ENCODE results near the gene CIDEC. TPM values are rescaled to one million over a fixed set of nuclear protein-coding genes. Genes with fewer than 3 reads are reported as not detected.

Gene CIDEC
- total and polyA plus RNA-seq, 2 experiments from 2014 or later, result not detected

DNA sequence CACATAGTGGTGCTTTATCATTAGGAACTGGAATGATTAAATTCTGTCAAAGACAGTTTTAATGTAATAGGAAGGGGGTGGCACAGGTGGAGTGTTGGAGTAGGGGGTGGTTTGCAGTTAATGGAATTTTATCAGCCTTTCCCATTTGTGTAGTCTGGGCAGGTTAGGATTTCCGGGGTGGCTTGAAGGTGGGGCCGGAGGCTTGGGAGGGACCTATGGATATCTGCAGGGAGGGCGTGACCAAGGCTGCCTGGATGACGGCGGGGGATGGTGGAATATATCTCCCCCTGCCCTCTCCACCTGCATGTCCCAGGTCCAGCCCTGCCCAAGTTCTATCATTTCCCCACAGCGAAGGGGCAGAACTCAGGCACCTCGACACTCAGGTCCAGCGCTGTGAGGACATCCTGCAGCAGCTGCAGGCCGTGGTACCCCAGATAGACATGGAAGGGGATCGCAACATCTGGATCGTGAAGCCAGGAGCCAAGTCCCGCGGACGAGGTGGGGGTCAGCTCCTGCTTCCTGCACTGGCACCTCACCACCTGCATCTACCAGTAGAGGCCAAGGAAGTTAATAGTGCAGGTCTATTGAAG is 54.5 kb downstream of the CIDEC start (continued):
- TF ChIP-seq, protein P1, sequence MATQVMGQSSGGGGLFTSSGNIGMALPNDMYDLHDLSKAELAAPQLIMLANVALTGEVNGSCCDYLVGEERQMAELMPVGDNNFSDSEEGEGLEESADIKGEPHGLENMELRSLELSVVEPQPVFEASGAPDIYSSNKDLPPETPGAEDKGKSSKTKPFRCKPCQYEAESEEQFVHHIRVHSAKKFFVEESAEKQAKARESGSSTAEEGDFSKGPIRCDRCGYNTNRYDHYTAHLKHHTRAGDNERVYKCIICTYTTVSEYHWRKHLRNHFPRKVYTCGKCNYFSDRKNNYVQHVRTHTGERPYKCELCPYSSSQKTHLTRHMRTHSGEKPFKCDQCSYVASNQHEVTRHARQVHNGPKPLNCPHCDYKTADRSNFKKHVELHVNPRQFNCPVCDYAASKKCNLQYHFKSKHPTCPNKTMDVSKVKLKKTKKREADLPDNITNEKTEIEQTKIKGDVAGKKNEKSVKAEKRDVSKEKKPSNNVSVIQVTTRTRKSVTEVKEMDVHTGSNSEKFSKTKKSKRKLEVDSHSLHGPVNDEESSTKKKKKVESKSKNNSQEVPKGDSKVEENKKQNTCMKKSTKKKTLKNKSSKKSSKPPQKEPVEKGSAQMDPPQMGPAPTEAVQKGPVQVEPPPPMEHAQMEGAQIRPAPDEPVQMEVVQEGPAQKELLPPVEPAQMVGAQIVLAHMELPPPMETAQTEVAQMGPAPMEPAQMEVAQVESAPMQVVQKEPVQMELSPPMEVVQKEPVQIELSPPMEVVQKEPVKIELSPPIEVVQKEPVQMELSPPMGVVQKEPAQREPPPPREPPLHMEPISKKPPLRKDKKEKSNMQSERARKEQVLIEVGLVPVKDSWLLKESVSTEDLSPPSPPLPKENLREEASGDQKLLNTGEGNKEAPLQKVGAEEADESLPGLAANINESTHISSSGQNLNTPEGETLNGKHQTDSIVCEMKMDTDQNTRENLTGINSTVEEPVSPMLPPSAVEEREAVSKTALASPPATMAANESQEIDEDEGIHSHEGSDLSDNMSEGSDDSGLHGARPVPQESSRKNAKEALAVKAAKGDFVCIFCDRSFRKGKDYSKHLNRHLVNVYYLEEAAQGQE (IDR thresholded peaks at IDR 0.05; ENCODE audit: unreplicated experiment), result no peak
- TF ChIP-seq NANOG (IDR thresholded peaks at IDR 0.05; ENCODE audit: borderline replicate concordance), result no peak
- TF ChIP-seq EZH2phosphoT487 (IDR thresholded peaks at IDR 0.05; ENCODE audit: unreplicated experiment), result no peak
- TF ChIP-seq, protein P2, sequence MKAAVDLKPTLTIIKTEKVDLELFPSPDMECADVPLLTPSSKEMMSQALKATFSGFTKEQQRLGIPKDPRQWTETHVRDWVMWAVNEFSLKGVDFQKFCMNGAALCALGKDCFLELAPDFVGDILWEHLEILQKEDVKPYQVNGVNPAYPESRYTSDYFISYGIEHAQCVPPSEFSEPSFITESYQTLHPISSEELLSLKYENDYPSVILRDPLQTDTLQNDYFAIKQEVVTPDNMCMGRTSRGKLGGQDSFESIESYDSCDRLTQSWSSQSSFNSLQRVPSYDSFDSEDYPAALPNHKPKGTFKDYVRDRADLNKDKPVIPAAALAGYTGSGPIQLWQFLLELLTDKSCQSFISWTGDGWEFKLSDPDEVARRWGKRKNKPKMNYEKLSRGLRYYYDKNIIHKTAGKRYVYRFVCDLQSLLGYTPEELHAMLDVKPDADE (IDR thresholded peaks at IDR 0.05), result no peak
- no peak for TF ChIP-seq ZNF114 (CRISPR knock-in tag; IDR thresholded peaks at IDR 0.05)
- no peak for TF ChIP-seq ZNF331 (CRISPR knock-in tag; IDR thresholded peaks at IDR 0.05; ENCODE audit: low read depth)

DNA sequence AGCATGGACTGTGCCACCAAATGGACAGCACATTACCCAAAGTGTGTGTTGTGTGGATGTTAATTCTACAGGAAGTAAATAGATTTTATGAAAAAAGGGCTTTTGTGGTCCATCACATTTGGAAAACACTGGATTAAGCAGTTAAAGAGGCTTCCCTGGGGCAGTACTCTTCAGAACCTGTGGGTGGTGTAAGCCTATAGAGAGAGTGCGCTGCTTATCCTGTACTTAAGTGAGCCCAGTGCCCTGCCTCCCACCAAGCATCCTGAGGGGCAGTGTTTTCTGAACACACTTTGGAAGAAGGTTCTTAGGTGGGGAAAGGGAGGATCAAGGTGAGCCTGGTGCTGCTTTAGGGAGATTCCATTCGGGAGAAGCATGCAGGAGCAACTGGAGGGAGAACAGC is 59.1 kb downstream of the CIDEC start:
- Histone ChIP-seq H3K27ac (ENCODE audit: low read depth) (no peak overlapping the region), H2AFZ (no peak overlapping the region), H3K4me3 (no peak overlapping the region), H3K4me2 (no peak overlapping the region), H3K79me2 (replicated peaks; ENCODE audit: insufficient read depth) (no peaks in the 10 kb centered on the region), H3K27me3 (ENCODE audit: insufficient read depth) (no peaks in the 10 kb centered on the region), H3K4me1 (ENCODE audit: insufficient read depth) (no peaks in the 10 kb centered on the region), H4K20me1 (replicated peaks; ENCODE audit: insufficient read depth) (no peaks in the 10 kb centered on the region), H3K9me2 (ENCODE audit: insufficient read depth) (no peaks in the 10 kb centered on the region), H3K36me3 (ENCODE audit: insufficient read depth) (no peaks in the 10 kb centered on the region), H3F3A (replicated peaks; ENCODE audit: low read depth) (no peaks in the 10 kb centered on the region)
- peaks cover 5% of the 10 kb centered on the region; the same call in 2 of the 3 replicates for H3K4me1 Mint-ChIP-seq
- H3K36me3 Mint-ChIP-seq (ENCODE audit: low read depth), result no peaks in the 10 kb centered on the region
- DNase-seq (ENCODE audit: low spot score), result peak; percentile 88
- peak; percentile 98 for ATAC-seq
- H3K9me3 Mint-ChIP-seq, result no peaks in the 10 kb centered on the region
- H3K27me3 Mint-ChIP-seq (ENCODE audit: insufficient read depth, low read depth, poor library complexity), result peaks cover 6% of the 10 kb centered on the region
- H3K4me3 Mint-ChIP-seq, result no peak overlapping the region
- no peak overlapping the region for H3K27ac Mint-ChIP-seq
- no peak for TF ChIP-seq EZH2 (IDR thresholded peaks at IDR 0.05; ENCODE audit: low read depth, unreplicated experiment)
- TF ChIP-seq, protein P3, sequence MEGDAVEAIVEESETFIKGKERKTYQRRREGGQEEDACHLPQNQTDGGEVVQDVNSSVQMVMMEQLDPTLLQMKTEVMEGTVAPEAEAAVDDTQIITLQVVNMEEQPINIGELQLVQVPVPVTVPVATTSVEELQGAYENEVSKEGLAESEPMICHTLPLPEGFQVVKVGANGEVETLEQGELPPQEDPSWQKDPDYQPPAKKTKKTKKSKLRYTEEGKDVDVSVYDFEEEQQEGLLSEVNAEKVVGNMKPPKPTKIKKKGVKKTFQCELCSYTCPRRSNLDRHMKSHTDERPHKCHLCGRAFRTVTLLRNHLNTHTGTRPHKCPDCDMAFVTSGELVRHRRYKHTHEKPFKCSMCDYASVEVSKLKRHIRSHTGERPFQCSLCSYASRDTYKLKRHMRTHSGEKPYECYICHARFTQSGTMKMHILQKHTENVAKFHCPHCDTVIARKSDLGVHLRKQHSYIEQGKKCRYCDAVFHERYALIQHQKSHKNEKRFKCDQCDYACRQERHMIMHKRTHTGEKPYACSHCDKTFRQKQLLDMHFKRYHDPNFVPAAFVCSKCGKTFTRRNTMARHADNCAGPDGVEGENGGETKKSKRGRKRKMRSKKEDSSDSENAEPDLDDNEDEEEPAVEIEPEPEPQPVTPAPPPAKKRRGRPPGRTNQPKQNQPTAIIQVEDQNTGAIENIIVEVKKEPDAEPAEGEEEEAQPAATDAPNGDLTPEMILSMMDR (conservative IDR thresholded peaks at IDR 0.05; ENCODE audit: low read depth in 2 of 2), result peak; percentile 68 to 70

All from GM23338 (cell line).